ENCODE measurements around the gene KLHDC8B.

The KLHDC8B gene

GRCh38 chr3:49180116-49180515 lies 8.7 kb downstream of the KLHDC8B start:
- no peak for TF ChIP-seq CTCF (IDR thresholded peaks at IDR 0.05; ENCODE audit: insufficient read depth, low read depth, low read length, missing control alignments)
- H3K4me3 ChIP-seq (ENCODE audit: low read length), result no peak overlapping the region
- no peak for DNase-seq (ENCODE audit: low read depth)

GRCh38 chr3:49181351-49181750 lies 10.0 kb downstream of the KLHDC8B start:
- TF ChIP-seq CTCF (IDR thresholded peaks at IDR 0.05; ENCODE audit: insufficient read depth, low read depth, low read length, missing control alignments), result no peak
- no peak overlapping the region for H3K4me3 ChIP-seq (ENCODE audit: low read length)
- DNase-seq (ENCODE audit: low read depth), result no peak

GRCh38 chr3:49182682-49183081 lies 11.3 kb downstream of the KLHDC8B start:
- DNase-seq (ENCODE audit: low read depth), result no peak
- H3K4me3 ChIP-seq (ENCODE audit: low read length), result no peak overlapping the region

GRCh38 chr3:49183873-49184272 lies 12.5 kb downstream of the KLHDC8B start:
- TF ChIP-seq CTCF (IDR thresholded peaks at IDR 0.05; ENCODE audit: insufficient read depth, low read depth, low read length, missing control alignments), result no peak
- no peak overlapping the region for H3K4me3 ChIP-seq (ENCODE audit: low read length)
- no peak for DNase-seq (ENCODE audit: low read depth)

More at GRCh38 chr3:49182682-49183081, 11.3 kb downstream of the KLHDC8B start:
- no peak for TF ChIP-seq CTCF (IDR thresholded peaks at IDR 0.05; ENCODE audit: insufficient read depth, low read depth, low read length, missing control alignments)

GRCh38 chr3:49191741-49192140 lies 20.3 kb downstream of the KLHDC8B start:
- DNase-seq (ENCODE audit: low read depth), result no peak
- H3K4me3 ChIP-seq (ENCODE audit: low read length), result no peak overlapping the region
- TF ChIP-seq CTCF (IDR thresholded peaks at IDR 0.05; ENCODE audit: insufficient read depth, low read depth, low read length, missing control alignments), result no peak

- DNase-seq (ENCODE audit: low read depth), result no peak
- no peak for TF ChIP-seq CTCF (IDR thresholded peaks at IDR 0.05; ENCODE audit: insufficient read depth, low read depth, low read length, missing control alignments)
- no peak overlapping the region for H3K4me3 ChIP-seq (ENCODE audit: low read length)
These were observed 26.8 kb downstream of the KLHDC8B start for GRCh38 chr3:49198161-49198560.

- H3K4me3 ChIP-seq (ENCODE audit: low read length), result no peak overlapping the region
- no peak for TF ChIP-seq CTCF (IDR thresholded peaks at IDR 0.05; ENCODE audit: insufficient read depth, low read depth, low read length, missing control alignments)
- DNase-seq (ENCODE audit: low read depth), result no peak
These were observed 27.3 kb downstream of the KLHDC8B start for GRCh38 chr3:49198611-49199230.
